DND-41 (cell line): ENCODE data around the gene ADCY1.

Experiments used
- CTCF ChIP-seq: IDR thresholded peaks from 2 replicates; pipeline ENCODE4 v1.5.1; 2012; ENCODE audit warnings: borderline replicate concordance, low read length, moderate library complexity, mild to moderate bottlenecking; ENCODE audit not compliant: poor library complexity, severe bottlenecking; ENCODE audit errors: extremely low read depth
- EZH2 ChIP-seq: IDR thresholded peaks from 3 replicates; pipeline ENCODE4 v1.6.1; 2012; ENCODE audit warnings: borderline replicate concordance, low read depth, mild to moderate bottlenecking, moderate library complexity, low read length, inconsistent platforms; ENCODE audit not compliant: severe bottlenecking

- no peak for TF ChIP-seq EZH2
- no peak for TF ChIP-seq CTCF
These were observed 21.9 kb downstream of the ADCY1 start for GRCh38 chr7:45595809-45596664.
